ENCODE measurements around the gene ACER3.

DNA sequence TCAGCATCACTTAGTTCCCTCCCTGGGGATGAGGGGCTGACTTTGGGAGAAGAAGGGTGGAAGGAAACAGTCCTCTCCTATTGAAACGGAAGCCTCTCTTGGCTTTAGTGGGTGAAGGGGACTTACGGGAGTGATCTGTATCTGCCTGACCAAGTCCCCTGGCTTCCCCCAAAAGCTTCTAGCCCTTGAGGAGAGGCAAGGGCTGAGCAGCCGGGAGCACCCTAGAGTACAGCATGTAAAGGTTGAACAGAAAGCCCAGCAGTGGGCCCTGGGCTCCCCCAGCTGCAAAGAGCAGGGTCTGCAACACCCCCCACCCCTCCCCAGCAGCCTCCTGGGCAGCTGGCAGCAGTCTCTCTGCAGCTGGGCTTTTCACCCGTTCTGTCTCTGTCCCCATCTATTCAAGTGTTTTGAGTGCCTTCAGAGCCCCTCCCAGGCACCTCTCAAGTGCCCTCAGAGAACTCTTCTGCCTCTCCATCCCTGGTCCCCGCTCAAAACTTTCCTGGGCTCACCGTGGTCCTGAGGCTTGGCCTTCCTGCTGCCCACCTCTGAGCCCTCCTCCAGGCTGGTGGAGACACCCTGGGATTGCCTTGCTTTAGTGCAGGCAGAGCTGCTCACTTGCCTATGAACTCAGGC, 208.7 kb downstream of the ACER3 start:
- no peak for TF ChIP-seq MXD4 (CRISPR knock-in tag; IDR thresholded peaks at IDR 0.05; ENCODE audit: borderline replicate concordance)
- TF ChIP-seq CBFB (CRISPR knock-in tag; IDR thresholded peaks at IDR 0.05; ENCODE audit: low read depth): no peak

Measured in WTC11 (cell line).